Astrocyte (in vitro differentiated cells and primary cell): ENCODE data around the gene CERS1. TPM values are rescaled to one million over a fixed set of nuclear protein-coding genes. Genes with fewer than 3 reads are reported as not detected.
A peak's percentile ranks its signal among the peaks of the same experiment; 100 is the strongest.

ENCODE experiments used
- DNase-seq: peaks from one replicate; pipeline ENCODE4 v3.0.0-alpha.2; 2010; ENCODE audit warnings: low read depth
- FAIRE-seq: peaks from 2 replicates; lab custom pipeline; 2011; peaks lifted over from hg19 to GRCh38; lab: Jason Lieb, UNC
- H2AFZ ChIP-seq: 2 replicates; pipeline ENCODE4 v1.6.0; 2012; ENCODE audit warnings: low read depth, low read length, inconsistent platforms
- H3K27ac ChIP-seq: 2 replicates; pipeline ENCODE4 v1.5.1; 2011; ENCODE audit warnings: low read depth, low read length, inconsistent platforms
- H3K27me3 ChIP-seq: 2 replicates; pipeline ENCODE4 v1.6.0; 2011; ENCODE audit warnings: low read length, inconsistent platforms; ENCODE audit not compliant: insufficient read depth
- H3K36me3 ChIP-seq: 2 replicates; pipeline ENCODE4 v1.5.1; 2011; ENCODE audit warnings: low read length, inconsistent platforms; ENCODE audit not compliant: insufficient read depth
- H3K4me1 ChIP-seq: 2 replicates; pipeline ENCODE4 v1.5.1; 2011; ENCODE audit warnings: low read length, inconsistent platforms; ENCODE audit not compliant: insufficient read depth
- H3K4me2 ChIP-seq: 2 replicates; pipeline ENCODE4 v1.6.0; 2012; ENCODE audit warnings: low read length, inconsistent platforms
- H3K4me3 ChIP-seq: 2 replicates; pipeline ENCODE4 v1.5.1; 2011; ENCODE audit warnings: low read depth, mild to moderate bottlenecking, low read length, inconsistent platforms; ENCODE audit not compliant: insufficient read depth
- H3K79me2 ChIP-seq: 2 replicates; pipeline ENCODE4 v1.6.0; 2012; ENCODE audit warnings: mild to moderate bottlenecking, low read length, inconsistent platforms; ENCODE audit not compliant: insufficient read depth
- H3K9ac ChIP-seq: 2 replicates; pipeline ENCODE4 v1.6.0; 2012; ENCODE audit warnings: mild to moderate bottlenecking, low read length, inconsistent platforms
- H3K9me3 ChIP-seq: 2 replicates; pipeline ENCODE4 v1.5.1; 2012; ENCODE audit warnings: low read depth, mild to moderate bottlenecking, low read length, inconsistent platforms; ENCODE audit not compliant: insufficient read depth
- H4K20me1 ChIP-seq: 2 replicates; pipeline ENCODE4 v1.6.0; 2012; ENCODE audit warnings: low read length, inconsistent platforms; ENCODE audit not compliant: insufficient read depth
- H3K27ac Mint-ChIP-seq: one replicate; pipeline ENCODE4 v1.8.0; 2021; ENCODE audit warnings: mild to moderate bottlenecking, mixed read lengths; ENCODE audit not compliant: unreplicated experiment
- H3K27me3 Mint-ChIP-seq: one replicate; pipeline ENCODE4 v1.8.0; 2021; ENCODE audit warnings: low read depth, mixed read lengths; ENCODE audit not compliant: unreplicated experiment
- H3K36me3 Mint-ChIP-seq: one replicate; pipeline ENCODE4 v1.8.0; 2021; ENCODE audit warnings: low read depth, mixed read lengths; ENCODE audit not compliant: unreplicated experiment
- H3K4me1 Mint-ChIP-seq: one replicate; pipeline ENCODE4 v1.8.0; 2021; ENCODE audit warnings: low read depth, mixed read lengths; ENCODE audit not compliant: unreplicated experiment
- H3K4me3 Mint-ChIP-seq: one replicate; pipeline ENCODE4 v1.8.0; 2021; ENCODE audit warnings: mild to moderate bottlenecking, moderate library complexity, mixed read lengths; ENCODE audit not compliant: unreplicated experiment
- H3K9me3 Mint-ChIP-seq: one replicate; pipeline ENCODE4 v1.8.0; 2021; ENCODE audit warnings: mild to moderate bottlenecking, mixed read lengths; ENCODE audit not compliant: unreplicated experiment
- CTCF ChIP-seq: IDR thresholded peaks from 2 replicates; pipeline ENCODE4 v1.5.1; 2011; ENCODE audit warnings: low read depth, mild to moderate bottlenecking, inconsistent platforms, low read length, moderate library complexity; ENCODE audit not compliant: insufficient read depth
- EZH2 ChIP-seq: IDR thresholded peaks from 2 replicates; pipeline ENCODE4 v1.6.1; 2012; ENCODE audit warnings: mild to moderate bottlenecking, low read length, inconsistent platforms; ENCODE audit not compliant: insufficient read depth
- total RNA-seq: library from RNA; stranded (reverse); gene quantifications from 2 replicates; pipeline ENCODE4 v1.2.1, GENCODE V29; 2021

The CERS1 gene
- total RNA-seq, 1 donor from 2014 or later: 6.8 TPM

GRCh38 chr19:18879579-18880373 lies 16.2 kb downstream of the CERS1 start:
- Histone ChIP-seq H3K79me2 (no peaks in the 10 kb centered on the region), H3K36me3 (no peaks in the 10 kb centered on the region), H3K27me3 (no peaks in the 10 kb centered on the region), H2AFZ (no peak overlapping the region), H3K27ac (no peak overlapping the region), H3K4me3 (no peak overlapping the region), H4K20me1 (no peaks in the 10 kb centered on the region), H3K4me1 (no peaks in the 10 kb centered on the region), H3K9me3 (peaks cover 6% of the 10 kb centered on the region), H3K9ac (no peak overlapping the region), H3K4me2 (no peak overlapping the region)
- DNase-seq (no peak), FAIRE-seq (no peak)
- H3K36me3 Mint-ChIP-seq: peaks cover 36% of the 10 kb centered on the region
- H3K4me3 Mint-ChIP-seq: no peak overlapping the region
- no peaks in the 10 kb centered on the region for H3K4me1 Mint-ChIP-seq
- TF ChIP-seq CTCF (no peak), EZH2 (no peak)
- H3K27ac Mint-ChIP-seq: no peak overlapping the region
- no peaks in the 10 kb centered on the region for H3K27me3 Mint-ChIP-seq
- peaks cover 12% of the 10 kb centered on the region for H3K9me3 Mint-ChIP-seq

GRCh38 chr19:18878858-18879578 lies 16.9 kb downstream of the CERS1 start:
- no peak for DNase-seq
- Histone ChIP-seq H3K27ac (no peak overlapping the region), H4K20me1 (peaks cover 1% of the 10 kb centered on the region), H3K4me3 (no peak overlapping the region), H3K27me3 (no peaks in the 10 kb centered on the region), H3K79me2 (no peaks in the 10 kb centered on the region), H3K4me2 (no peak overlapping the region), H3K4me1 (no peaks in the 10 kb centered on the region), H2AFZ (no peak overlapping the region), H3K9me3 (peaks cover 6% of the 10 kb centered on the region), H3K36me3 (no peaks in the 10 kb centered on the region), H3K9ac (no peak overlapping the region)
- Mint-ChIP-seq H3K27me3 (no peaks in the 10 kb centered on the region), H3K4me1 (no peaks in the 10 kb centered on the region), H3K4me3 (no peak overlapping the region), H3K9me3 (peaks cover 12% of the 10 kb centered on the region), H3K36me3 (peaks cover 40% of the 10 kb centered on the region), H3K27ac (peak overlapping the region; percentile 26)
- TF ChIP-seq CTCF: no peak
- TF ChIP-seq EZH2: no peak
- FAIRE-seq: no peak
